HCT116 (cell line): Measurements from ENCODE around the gene APP. TPM values are rescaled to one million over a fixed set of nuclear protein-coding genes. Genes with fewer than 3 reads are reported as not detected.

ENCODE experiments used
- ATAC-seq: fragments of 200-7000 bp; cut with Tn5 transposase; 2 replicates; pipeline ENCODE4 v1.9.1; 2020; ENCODE audit warnings: mild to moderate bottlenecking, moderate library complexity
- BruUV-seq: library from RNA; stranded (reverse); fragments of 400-500 nt; replicated peaks from 2 replicates; lab custom pipeline; 2021; lab: Mats Ljungman, UMichigan
- CTCF ChIA-PET: fragments of 300-600 bp; sonication (Branson Sonifier 250); formaldehyde crosslinking; loops from one replicate; lab custom pipeline; 2021; ENCODE audit warnings: antibody characterized with exemption; lab: Charles Lee
- POLR2A ChIA-PET: fragments of 300-600, 350-600 bp; sonication (Branson Sonifier 250); formaldehyde crosslinking; loops from one replicate; lab custom pipeline; 2021; ENCODE audit warnings: antibody characterized with exemption; lab: Charles Lee
- RAD21 ChIA-PET, 2 experiments: fragments of 300-600 bp; sonication (Branson Sonifier 250); formaldehyde crosslinking; loops; one replicate each; lab custom pipeline; 2023; ENCODE audit warnings: low total read pairs in 2 of 2; ENCODE audit not compliant: uncharacterized antibody in 2 of 2, unreplicated experiment in 2 of 2, low non-redundant PET in 1 of 2; lab: Charles Lee
- DNase-seq: peaks from one replicate; pipeline ENCODE4 v3.0.0-alpha.2; 2010; ENCODE audit warnings: low read depth, low spot score
- H2AFZ ChIP-seq: fragments of 200-600 bp; shearing (Covaris generic), sonication (generic); 2 replicates; pipeline ENCODE4 v1.6.1; 2017; ENCODE audit warnings: low read depth, mixed run types, mixed read lengths, antibody characterized with exemption, low read length; ENCODE audit not compliant: poor library complexity, severe bottlenecking
- H3K27ac ChIP-seq: 2 replicates; pipeline ENCODE4 v1.5.1; 2012; ENCODE audit warnings: low read depth, low read length
- H3K27me3 ChIP-seq: fragments of 200-600 bp; sonication (generic); 2 replicates; pipeline ENCODE4 v1.6.1; 2016; ENCODE audit warnings: mixed run types, low read length, mixed read lengths; ENCODE audit not compliant: insufficient read depth
- H3K36me3 ChIP-seq, 2 experiments: fragments of 200-500 bp in 1 of 2; fragments of 200-600 bp in 1 of 2; sonication (Bioruptor generic) in 1 of 2; sonication (generic) in 1 of 2; 2 replicates each; pipeline versions ENCODE4 v1.5.1 to v1.6.1; 2014 to 2016; ENCODE audit warnings: low read length in 2 of 2, inconsistent platforms in 1 of 2, mixed read lengths in 1 of 2, mixed run types in 1 of 2; ENCODE audit not compliant: insufficient read depth in 2 of 2, control insufficient read depth in 1 of 2
- H3K4me1 ChIP-seq, 2 experiments: fragments of 200-600 bp in 1 of 2; sonication (generic) in 1 of 2; 2 replicates each; pipeline versions ENCODE4 v1.5.1 to v1.6.1; 2012 to 2017; ENCODE audit warnings: low read length in 2 of 2, inconsistent platforms in 1 of 2, mild to moderate bottlenecking in 1 of 2, mixed read lengths in 1 of 2, mixed run types in 1 of 2, moderate library complexity in 1 of 2; ENCODE audit not compliant: insufficient read depth in 2 of 2, control insufficient read depth in 1 of 2
- H3K4me2 ChIP-seq: fragments of 200-600 bp; sonication (generic); 2 replicates; pipeline ENCODE4 v1.6.1; 2017; ENCODE audit warnings: mixed run types, low read length, mixed read lengths
- H3K4me3 ChIP-seq, 2 experiments: fragments of 200-600 bp in 1 of 2; sonication (generic) in 1 of 2; replicated peaks in 1 of 2; 2 replicates each; pipeline ENCODE4 v1.5.1; 2011 to 2016; ENCODE audit warnings: low read length in 2 of 2, control low read depth in 1 of 2, low read depth in 1 of 2, mild to moderate bottlenecking in 1 of 2, mixed read lengths in 1 of 2, mixed run types in 1 of 2
- H3K79me2 ChIP-seq: fragments of 200-600 bp; sonication (generic); 2 replicates; pipeline ENCODE4 v1.6.1; 2017; ENCODE audit warnings: mild to moderate bottlenecking, mixed run types, low read length, moderate library complexity, mixed read lengths; ENCODE audit not compliant: insufficient read depth
- H3K9ac ChIP-seq: fragments of 200-600 bp; sonication (generic); 2 replicates; pipeline ENCODE4 v1.6.1; 2016; ENCODE audit warnings: low read length, mixed read lengths
- H3K9me2 ChIP-seq: fragments of 200-600 bp; sonication (generic), shearing (Covaris generic); 2 replicates; pipeline ENCODE4 v1.6.1; 2017; ENCODE audit warnings: mixed run types, mild to moderate bottlenecking, moderate library complexity; ENCODE audit not compliant: insufficient read depth
- H3K9me3 ChIP-seq, 2 experiments: fragments of 200-500 bp in 1 of 2; fragments of 200-600 bp in 1 of 2; sonication (Bioruptor generic) in 1 of 2; sonication (generic) in 1 of 2; 2 replicates each; pipeline ENCODE4 v1.6.1; 2014 to 2017; ENCODE audit warnings: low read length in 2 of 2, mixed read lengths in 2 of 2, inconsistent platforms in 1 of 2, low read depth in 1 of 2, mild to moderate bottlenecking in 1 of 2, mixed run types in 1 of 2, moderate library complexity in 1 of 2; ENCODE audit not compliant: control insufficient read depth in 1 of 2, insufficient read depth in 1 of 2
- H4K20me1 ChIP-seq: fragments of 200-600 bp; sonication (generic), shearing (Covaris generic); 2 replicates; pipeline ENCODE4 v1.6.1; 2017; ENCODE audit warnings: mixed run types, mild to moderate bottlenecking, moderate library complexity; ENCODE audit not compliant: insufficient read depth
- EZH2 ChIP-seq: fragments of 200-600 bp; sonication (generic); IDR thresholded peaks from 2 replicates; pipeline ENCODE4 v1.6.1; 2017; ENCODE audit warnings: antibody characterized with exemption, mixed run types
- SRF ChIP-seq: IDR thresholded peaks from 2 replicates; pipeline ENCODE4 v1.6.1; 2012; ENCODE audit warnings: low read depth
- intact Hi-C: fragments of 100-400 bp; cut with micrococcal nuclease; formaldehyde crosslinking; loops from 2 replicates; pipeline ENCODE4 v1.10.0; 2022
- total RNA-seq: library from RNA; stranded (reverse); gene quantifications from one replicate; pipeline ENCODE4 v1.2.1, GENCODE V29; 2021; ENCODE audit not compliant: unreplicated experiment
- TF ChIP-seq, protein P1 (sequence below): IDR thresholded peaks from 2 replicates; pipeline ENCODE4 v1.6.1; 2012; ENCODE audit warnings: low read depth

APP gene
- total RNA-seq, 1 experiment from 2014 or later = 267 TPM

GRCh38 chr21:26072666-26073615 lies 97.6 kb downstream of the APP start:
- H3K4me2 ChIP-seq = no peak overlapping the region
- H3K9me2 ChIP-seq = no peaks in the 10 kb centered on the region
- H2AFZ ChIP-seq = no peak overlapping the region
- BruUV-seq = no TSS peak
- no peak for ATAC-seq
- H3K9ac ChIP-seq = no peak overlapping the region
- no peaks in the 10 kb centered on the region for H3K36me3 ChIP-seq
- intact Hi-C loops = no loop called here
- DNase-seq = no peak
- H3K4me3 ChIP-seq = no peak overlapping the region
- H3K4me1 ChIP-seq = no peaks in the 10 kb centered on the region
- no peaks in the 10 kb centered on the region for H3K27me3 ChIP-seq
- no peaks in the 10 kb centered on the region for H3K9me3 ChIP-seq
- RAD21 ChIA-PET = no interaction called here
- TF ChIP-seq EZH2 (no peak), SRF (no peak)
- TF ChIP-seq, protein P1, sequence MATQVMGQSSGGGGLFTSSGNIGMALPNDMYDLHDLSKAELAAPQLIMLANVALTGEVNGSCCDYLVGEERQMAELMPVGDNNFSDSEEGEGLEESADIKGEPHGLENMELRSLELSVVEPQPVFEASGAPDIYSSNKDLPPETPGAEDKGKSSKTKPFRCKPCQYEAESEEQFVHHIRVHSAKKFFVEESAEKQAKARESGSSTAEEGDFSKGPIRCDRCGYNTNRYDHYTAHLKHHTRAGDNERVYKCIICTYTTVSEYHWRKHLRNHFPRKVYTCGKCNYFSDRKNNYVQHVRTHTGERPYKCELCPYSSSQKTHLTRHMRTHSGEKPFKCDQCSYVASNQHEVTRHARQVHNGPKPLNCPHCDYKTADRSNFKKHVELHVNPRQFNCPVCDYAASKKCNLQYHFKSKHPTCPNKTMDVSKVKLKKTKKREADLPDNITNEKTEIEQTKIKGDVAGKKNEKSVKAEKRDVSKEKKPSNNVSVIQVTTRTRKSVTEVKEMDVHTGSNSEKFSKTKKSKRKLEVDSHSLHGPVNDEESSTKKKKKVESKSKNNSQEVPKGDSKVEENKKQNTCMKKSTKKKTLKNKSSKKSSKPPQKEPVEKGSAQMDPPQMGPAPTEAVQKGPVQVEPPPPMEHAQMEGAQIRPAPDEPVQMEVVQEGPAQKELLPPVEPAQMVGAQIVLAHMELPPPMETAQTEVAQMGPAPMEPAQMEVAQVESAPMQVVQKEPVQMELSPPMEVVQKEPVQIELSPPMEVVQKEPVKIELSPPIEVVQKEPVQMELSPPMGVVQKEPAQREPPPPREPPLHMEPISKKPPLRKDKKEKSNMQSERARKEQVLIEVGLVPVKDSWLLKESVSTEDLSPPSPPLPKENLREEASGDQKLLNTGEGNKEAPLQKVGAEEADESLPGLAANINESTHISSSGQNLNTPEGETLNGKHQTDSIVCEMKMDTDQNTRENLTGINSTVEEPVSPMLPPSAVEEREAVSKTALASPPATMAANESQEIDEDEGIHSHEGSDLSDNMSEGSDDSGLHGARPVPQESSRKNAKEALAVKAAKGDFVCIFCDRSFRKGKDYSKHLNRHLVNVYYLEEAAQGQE = no peak
- POLR2A ChIA-PET = no interaction called here
- CTCF ChIA-PET = no interaction called here
- peaks cover 6% of the 10 kb centered on the region; the same call in 1 of the 2 replicates for H4K20me1 ChIP-seq
- no peak overlapping the region for H3K27ac ChIP-seq
- H3K79me2 ChIP-seq = peaks cover 91% of the 10 kb centered on the region
